Ovary (tissue), 9 donors: ENCODE measurements around the gene PLXNA2. TPM values are rescaled to one million over a fixed set of nuclear protein-coding genes. Genes with fewer than 3 reads are reported as not detected.

Source experiments
- DNase-seq, 5 donors: peaks; one replicate each; pipeline ENCODE4 v3.0.0-alpha.2; 2019 to 2020
- H3K27ac ChIP-seq, 2 donors: fragments of 200-600 bp; one replicate each; pipeline versions ENCODE4 v1.5.1 to v1.8.0; 2019 to 2022
- H3K27me3 ChIP-seq: fragments of 200-600 bp; one replicate; pipeline ENCODE4 v1.8.0; 2022
- H3K36me3 ChIP-seq: fragments of 200-600 bp; sonication (generic); one replicate; pipeline ENCODE4 v1.5.1; 2019
- H3K4me1 ChIP-seq: one replicate; pipeline ENCODE4 v1.8.1; 2013; ENCODE audit warnings: mild to moderate bottlenecking, moderate library complexity; ENCODE audit not compliant: insufficient read depth
- H3K4me3 ChIP-seq: fragments of 200-600 bp; sonication (generic); one replicate; pipeline ENCODE4 v1.5.1; 2017
- H3K9me3 ChIP-seq, 2 donors: fragments of 200-600 bp in 1 of 2; sonication (generic) in 1 of 2; one replicate each; pipeline versions ENCODE4 v1.5.1 to v1.8.1; 2013 to 2019; ENCODE audit warnings: mild to moderate bottlenecking in 1 of 2, moderate library complexity in 1 of 2
- EP300 ChIP-seq: sonication (generic); formaldehyde crosslinking; IDR thresholded peaks from one replicate; pipeline ENCODE4 v1.6.1; 2017; ENCODE audit warnings: antibody characterized with exemption
- POLR2A ChIP-seq: fragments of 450-650 bp; IDR thresholded peaks from one replicate; pipeline ENCODE4 v1.6.1; 2017; ENCODE audit warnings: antibody characterized with exemption, mild to moderate bottlenecking, moderate library complexity
- WGBS, 3 donors: extraction: QIAGEN DNeasy Blood & Tissue Kit in 1 of 3; methylation state at CpG; one replicate each; pipeline versions ENCODE4 v1.1.5 to v1.1.7; 2013 to 2017; 5-methylcytosine and 5-hydroxymethylcytosine counted together
- intact Hi-C, 4 donors: fragments of 100-400 bp; cut with DNase I; formaldehyde crosslinking; loops; one replicate each; pipeline versions ENCODE4 v1.11.0 to v1.15.1; 2022 to 2023
- polyA plus RNA-seq, 2 donors: library from polyadenylated mRNA; stranded (reverse); fragments of 200-250 nt in 1 of 2; fragments of 350-450 nt in 1 of 2; fragmentation: Illumina TruSeq in 1 of 2; extraction: RNeasy Lipid Tissue Mini Kit (QIAGEN cat#74804) in 1 of 2; gene quantifications; one replicate each; pipeline ENCODE4 v1.2.3, GENCODE V29; 2013 to 2014
- total RNA-seq, 7 donors: library from RNA; depleted of rRNA in 2 of 7; stranded (reverse); fragments of >200 nt in 2 of 7; fragmentation: NEBNext Ultra II Directional in 3 of 7; extraction: Animal tissue kit (Norgen Biotek cat#: 25700) in 3 of 7; gene quantifications; one replicate each; pipeline versions ENCODE4 v1.1.0 to v1.2.4, GENCODE V29; 2016 to 2023
- TF ChIP-seq, protein P1 (sequence below), 3 donors: fragments of 450-650 bp in 2 of 3; fragments of 200-600 bp in 1 of 3; IDR thresholded peaks; one replicate each; pipeline versions ENCODE4 v1.5.1 to v1.8.0; 2016 to 2022; ENCODE audit warnings: antibody characterized with exemption in 3 of 3, mild to moderate bottlenecking in 1 of 3
- donor health status: DM: no; HTN: no; CAD: no; lungs with moderate emphysema.
- donor health status: DM: no; HTN: no; CAD: no.
- donor health status: Bipolar disorder and iron deficiency.
- donor health status: DM: yes; HTN: yes; CAD: no.
- donor health status: DM: no; HTN: no; CAD: no.
- donor health status: DM: yes; HTN: yes; CAD: no.

PLXNA2 gene
- total and polyA plus RNA-seq, 9 donors: 10.7 to 71.5 (median 44.0) TPM

- no peak for DNase-seq
- intact Hi-C loops: no loop called here
- TF ChIP-seq, protein P1, sequence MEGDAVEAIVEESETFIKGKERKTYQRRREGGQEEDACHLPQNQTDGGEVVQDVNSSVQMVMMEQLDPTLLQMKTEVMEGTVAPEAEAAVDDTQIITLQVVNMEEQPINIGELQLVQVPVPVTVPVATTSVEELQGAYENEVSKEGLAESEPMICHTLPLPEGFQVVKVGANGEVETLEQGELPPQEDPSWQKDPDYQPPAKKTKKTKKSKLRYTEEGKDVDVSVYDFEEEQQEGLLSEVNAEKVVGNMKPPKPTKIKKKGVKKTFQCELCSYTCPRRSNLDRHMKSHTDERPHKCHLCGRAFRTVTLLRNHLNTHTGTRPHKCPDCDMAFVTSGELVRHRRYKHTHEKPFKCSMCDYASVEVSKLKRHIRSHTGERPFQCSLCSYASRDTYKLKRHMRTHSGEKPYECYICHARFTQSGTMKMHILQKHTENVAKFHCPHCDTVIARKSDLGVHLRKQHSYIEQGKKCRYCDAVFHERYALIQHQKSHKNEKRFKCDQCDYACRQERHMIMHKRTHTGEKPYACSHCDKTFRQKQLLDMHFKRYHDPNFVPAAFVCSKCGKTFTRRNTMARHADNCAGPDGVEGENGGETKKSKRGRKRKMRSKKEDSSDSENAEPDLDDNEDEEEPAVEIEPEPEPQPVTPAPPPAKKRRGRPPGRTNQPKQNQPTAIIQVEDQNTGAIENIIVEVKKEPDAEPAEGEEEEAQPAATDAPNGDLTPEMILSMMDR (IDR thresholded peaks at IDR 0.05): no peak
- TF ChIP-seq EP300 (no peak), POLR2A (no peak)
- Histone ChIP-seq H3K27me3 (no peaks in the 10 kb centered on the region), H3K27ac (no peak overlapping the region), H3K4me1 (peaks cover 23% of the 10 kb centered on the region), H3K36me3 (no peaks in the 10 kb centered on the region), H3K4me3 (no peak overlapping the region), H3K9me3 (no peaks in the 10 kb centered on the region)
- WGBS, 3 donors: 87 to 92% (median 90%) methylated on average over 1 of the region's 1 CpG
Measured at GRCh38 chr1:208163539-208163938, 80.6 kb downstream of the PLXNA2 start.

GRCh38 chr1:208162903-208163302, 81.3 kb downstream of the PLXNA2 start:
- intact Hi-C loops: no loop called here
- 86 to 100% (median 91%) methylated on average over 1 of the region's 1 CpG for WGBS, 3 donors
- no peak for DNase-seq
- Histone ChIP-seq H3K4me1 (peaks cover 23% of the 10 kb centered on the region), H3K36me3 (no peaks in the 10 kb centered on the region), H3K27me3 (no peaks in the 10 kb centered on the region), H3K9me3 (no peaks in the 10 kb centered on the region), H3K27ac (no peak overlapping the region), H3K4me3 (no peak overlapping the region)
- TF ChIP-seq POLR2A (no peak), EP300 (no peak)
- TF ChIP-seq, protein P1 (IDR thresholded peaks at IDR 0.05): no peak

- Histone ChIP-seq H3K36me3 (no peaks in the 10 kb centered on the region), H3K4me3 (no peak overlapping the region), H3K4me1 (peaks cover 23% of the 10 kb centered on the region), H3K9me3 (no peaks in the 10 kb centered on the region), H3K27me3 (no peaks in the 10 kb centered on the region), H3K27ac (peak overlapping the region in 1 of 2 donors; percentile 9)
- TF ChIP-seq, protein P1 (IDR thresholded peaks at IDR 0.05): no peak
- no peak for TF ChIP-seq POLR2A
- no peak for TF ChIP-seq EP300
- DNase-seq: no peak
- intact Hi-C loops: no loop called here
- 38 to 44% (median 41%) methylated on average over 6 of the region's 6 CpGs for WGBS, 3 donors
Measured at GRCh38 chr1:208161656-208162375, 82.4 kb downstream of the PLXNA2 start.

DNA sequence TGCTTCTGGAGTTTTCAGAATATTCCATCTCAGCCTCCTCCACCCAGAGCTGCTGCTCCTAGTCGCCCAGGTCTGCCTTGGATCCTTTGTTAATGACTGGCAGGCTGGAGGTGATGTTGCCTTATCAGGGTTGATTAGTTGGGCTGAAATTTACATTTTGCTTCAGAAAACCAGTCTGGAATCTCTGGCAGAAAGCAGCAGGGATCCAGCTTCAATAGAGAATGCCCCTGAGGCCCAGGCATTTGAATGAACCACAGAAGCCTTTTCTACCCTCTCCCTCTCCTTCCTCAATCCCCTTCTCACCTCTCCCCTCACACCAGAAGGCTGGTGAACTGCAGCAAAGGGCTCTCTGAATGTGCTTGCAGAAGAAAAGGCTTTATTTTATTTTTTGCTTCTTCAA, 83.2 kb downstream of the PLXNA2 start:
- Histone ChIP-seq H3K9me3 (no peaks in the 10 kb centered on the region), H3K27me3 (no peaks in the 10 kb centered on the region), H3K27ac (no peak overlapping the region), H3K4me1 (peaks cover 23% of the 10 kb centered on the region), H3K4me3 (no peak overlapping the region), H3K36me3 (no peaks in the 10 kb centered on the region)
- TF ChIP-seq, protein P1 (IDR thresholded peaks at IDR 0.05): no peak
- no peak for TF ChIP-seq EP300
- no peak for TF ChIP-seq POLR2A
- intact Hi-C loops: no loop called here
- WGBS, 3 donors: 68 to 93% (median 92%) methylated on average over 1 of the region's 1 CpG
- no peak for DNase-seq
